Measurements from ENCODE around the gene TIGD4.

The TIGD4 gene

DNA sequence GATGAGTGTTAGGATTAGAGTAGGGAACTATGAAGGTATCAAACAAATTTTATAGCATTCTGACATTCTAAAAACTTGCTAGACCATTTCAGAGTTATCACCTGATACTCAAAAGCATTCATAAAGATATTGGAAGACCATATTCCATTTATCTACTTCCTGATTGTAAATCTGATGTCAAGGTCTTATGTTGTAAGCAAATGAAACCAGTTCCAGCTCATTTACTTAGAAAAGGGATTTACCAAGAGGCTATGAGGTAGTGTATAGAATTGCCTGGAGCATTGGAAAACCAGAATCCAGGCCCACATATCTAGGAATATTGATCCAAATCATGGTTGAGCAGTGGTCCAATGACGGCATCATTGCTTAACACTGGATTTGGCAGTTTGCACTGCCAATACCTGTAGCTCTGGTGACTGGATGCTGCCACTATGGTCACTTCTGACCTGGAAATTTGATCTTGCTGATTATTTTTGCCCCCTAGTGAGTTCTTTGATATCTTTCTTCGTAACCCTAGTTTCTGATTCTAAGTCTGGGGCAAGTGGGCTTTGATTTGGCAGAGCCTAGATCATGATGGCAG is 25.6 kb upstream of the TIGD4 start:
- Histone ChIP-seq H3K79me2 (ENCODE audit: insufficient read depth, low read length) (no peaks in the 10 kb centered on the region), H3K9me2 (ENCODE audit: low read depth, low read length) (no peaks in the 10 kb centered on the region; the same call in 1 of the 2 replicates), H4K20me1 (ENCODE audit: insufficient read depth, low read length) (no peaks in the 10 kb centered on the region)

DNA sequence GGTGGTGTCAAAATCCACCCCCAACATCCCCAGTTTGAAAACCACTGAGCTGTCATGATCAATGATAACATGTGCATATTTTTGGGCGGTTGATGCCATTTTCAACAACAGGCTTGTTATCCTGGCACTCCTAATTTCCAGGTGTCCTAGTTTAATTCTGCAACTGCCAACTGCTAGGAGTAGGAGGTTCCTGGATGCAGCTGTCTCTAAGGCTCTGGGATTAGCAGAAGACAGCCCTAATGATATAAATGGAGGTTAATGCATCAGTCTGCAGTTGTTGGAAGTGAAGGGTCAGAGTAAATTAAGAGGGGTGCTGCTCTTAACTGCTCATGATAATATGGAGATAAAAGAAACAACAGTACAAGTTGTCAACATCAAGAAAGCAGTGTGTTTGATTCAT is 24.0 kb upstream of the TIGD4 start:
- Histone ChIP-seq H3K9me3 (ENCODE audit: low read length) (no peaks in the 10 kb centered on the region), H4K20me1 (ENCODE audit: insufficient read depth, low read length) (no peaks in the 10 kb centered on the region), H3K4me3 (ENCODE audit: low read depth, low read length, poor library complexity, severe bottlenecking) (no peak overlapping the region), H3K9ac (ENCODE audit: low read length) (no peak overlapping the region), H3K79me2 (ENCODE audit: insufficient read depth, low read length) (no peaks in the 10 kb centered on the region), H3K36me3 (ENCODE audit: insufficient read depth, low read length) (peaks cover 7% of the 10 kb centered on the region; the same call in 1 of the 2 replicates), H3K9me2 (ENCODE audit: low read depth, low read length) (no peaks in the 10 kb centered on the region), H3K27ac (ENCODE audit: low read depth, low read length, poor library complexity, severe bottlenecking) (no peak overlapping the region), H3K27me3 (ENCODE audit: insufficient read depth, low read length) (no peaks in the 10 kb centered on the region), H2AFZ (ENCODE audit: low read length) (no peak overlapping the region), H3F3A (ENCODE audit: insufficient read depth, low read length) (no peaks in the 10 kb centered on the region), H3K4me1 (ENCODE audit: insufficient read depth, low read length, severe bottlenecking) (peaks cover 4% of the 10 kb centered on the region), H3K4me2 (ENCODE audit: low read length) (no peak overlapping the region)
- TF ChIP-seq EZH2 (IDR thresholded peaks at IDR 0.05; ENCODE audit: borderline replicate concordance, low read length), result no peak
- TF ChIP-seq, protein P1, sequence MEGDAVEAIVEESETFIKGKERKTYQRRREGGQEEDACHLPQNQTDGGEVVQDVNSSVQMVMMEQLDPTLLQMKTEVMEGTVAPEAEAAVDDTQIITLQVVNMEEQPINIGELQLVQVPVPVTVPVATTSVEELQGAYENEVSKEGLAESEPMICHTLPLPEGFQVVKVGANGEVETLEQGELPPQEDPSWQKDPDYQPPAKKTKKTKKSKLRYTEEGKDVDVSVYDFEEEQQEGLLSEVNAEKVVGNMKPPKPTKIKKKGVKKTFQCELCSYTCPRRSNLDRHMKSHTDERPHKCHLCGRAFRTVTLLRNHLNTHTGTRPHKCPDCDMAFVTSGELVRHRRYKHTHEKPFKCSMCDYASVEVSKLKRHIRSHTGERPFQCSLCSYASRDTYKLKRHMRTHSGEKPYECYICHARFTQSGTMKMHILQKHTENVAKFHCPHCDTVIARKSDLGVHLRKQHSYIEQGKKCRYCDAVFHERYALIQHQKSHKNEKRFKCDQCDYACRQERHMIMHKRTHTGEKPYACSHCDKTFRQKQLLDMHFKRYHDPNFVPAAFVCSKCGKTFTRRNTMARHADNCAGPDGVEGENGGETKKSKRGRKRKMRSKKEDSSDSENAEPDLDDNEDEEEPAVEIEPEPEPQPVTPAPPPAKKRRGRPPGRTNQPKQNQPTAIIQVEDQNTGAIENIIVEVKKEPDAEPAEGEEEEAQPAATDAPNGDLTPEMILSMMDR (IDR thresholded peaks at IDR 0.05; ENCODE audit: low read length), result no peak

More for the DNA sequence above, 25.6 kb upstream of the TIGD4 start:
- Histone ChIP-seq H3K9me3 (ENCODE audit: low read length) (no peaks in the 10 kb centered on the region), H3K4me1 (ENCODE audit: insufficient read depth, low read length, severe bottlenecking) (peaks cover 4% of the 10 kb centered on the region), H3K36me3 (ENCODE audit: insufficient read depth, low read length) (peaks cover 7% of the 10 kb centered on the region), H3K27ac (ENCODE audit: low read depth, low read length, poor library complexity, severe bottlenecking) (no peak overlapping the region), H3F3A (ENCODE audit: insufficient read depth, low read length) (no peaks in the 10 kb centered on the region), H3K4me2 (ENCODE audit: low read length) (no peak overlapping the region), H3K4me3 (ENCODE audit: low read depth, low read length, poor library complexity, severe bottlenecking) (no peak overlapping the region), H3K9ac (ENCODE audit: low read length) (no peak overlapping the region), H2AFZ (ENCODE audit: low read length) (no peak overlapping the region), H3K27me3 (ENCODE audit: insufficient read depth, low read length) (no peaks in the 10 kb centered on the region)
- TF ChIP-seq EZH2 (IDR thresholded peaks at IDR 0.05; ENCODE audit: borderline replicate concordance, low read length), result no peak
- TF ChIP-seq, protein P1 (IDR thresholded peaks at IDR 0.05; ENCODE audit: low read length), result no peak

- no peak overlapping the region for H3K27ac ChIP-seq (ENCODE audit: low read depth, low read length, poor library complexity, severe bottlenecking)
- H2AFZ ChIP-seq (ENCODE audit: low read length), result no peak overlapping the region
- no peaks in the 10 kb centered on the region for H4K20me1 ChIP-seq (ENCODE audit: insufficient read depth, low read length)
- no peak overlapping the region for H3K9ac ChIP-seq (ENCODE audit: low read length)
- peaks cover 12% of the 10 kb centered on the region; the same call in 1 of the 2 replicates for H3K79me2 ChIP-seq (ENCODE audit: insufficient read depth, low read length)
- no peak overlapping the region for H3K4me3 ChIP-seq (ENCODE audit: low read depth, low read length, poor library complexity, severe bottlenecking)
- H3F3A ChIP-seq (ENCODE audit: insufficient read depth, low read length), result no peaks in the 10 kb centered on the region
- no peaks in the 10 kb centered on the region for H3K27me3 ChIP-seq (ENCODE audit: insufficient read depth, low read length)
- H3K36me3 ChIP-seq (ENCODE audit: insufficient read depth, low read length), result no peaks in the 10 kb centered on the region
- no peaks in the 10 kb centered on the region for H3K9me2 ChIP-seq (ENCODE audit: low read depth, low read length)
- no peaks in the 10 kb centered on the region for H3K4me1 ChIP-seq (ENCODE audit: insufficient read depth, low read length, severe bottlenecking)
- TF ChIP-seq EZH2 (IDR thresholded peaks at IDR 0.05; ENCODE audit: borderline replicate concordance, low read length), result no peak
- TF ChIP-seq, protein P1 (IDR thresholded peaks at IDR 0.05; ENCODE audit: low read length), result no peak
- no peak overlapping the region for H3K4me2 ChIP-seq (ENCODE audit: low read length)
- H3K9me3 ChIP-seq (ENCODE audit: low read length), result no peaks in the 10 kb centered on the region
These were observed 16.4 kb upstream of the TIGD4 start for GRCh38 chr4:152795891-152796290.
